HG03521 (cell line): Measurements from ENCODE around the gene EIF3C.
"Not testable (repeated sequence)": the region's sequence is repeated elsewhere in the genome, so short reads cannot be mapped to it uniquely, and the experiment has no call there.

Experiments used
- ATAC-seq: cut with Tn5 transposase; IDR thresholded peaks from one replicate; pipeline ENCODE4 v1.9.1; 2021; ENCODE audit warnings: mild to moderate bottlenecking, moderate library complexity; ENCODE audit not compliant: unreplicated experiment

Gene EIF3C

GRCh38 chr16:28711220-28712083 is at the start of gene EIF3C:
Gene EIF3C, plus strand, starts transcription at chr16:28711464. Its CDS starts 223 bp downstream, at chr16:28711687.
- ATAC-seq = peak; percentile 92

GRCh38 chr16:28666264-28666663 is 45.0 kb upstream of the EIF3C start:
- not testable (repeated sequence) for ATAC-seq

- ATAC-seq = not testable (repeated sequence)
These were observed 43.8 kb upstream of the EIF3C start for GRCh38 chr16:28667480-28667879.

GRCh38 chr16:28668199-28668598 is 43.1 kb upstream of the EIF3C start:
- not testable (repeated sequence) for ATAC-seq

- ATAC-seq = peak; percentile 61
These were observed 22.8 kb upstream of the EIF3C start for GRCh38 chr16:28688327-28688952.

- not testable (repeated sequence) for ATAC-seq
These were observed 21.8 kb upstream of the EIF3C start for GRCh38 chr16:28689425-28689824.

- not testable (repeated sequence) for ATAC-seq
These were observed 19.5 kb upstream of the EIF3C start for GRCh38 chr16:28691722-28692121.

GRCh38 chr16:28693257-28693950 is 17.9 kb upstream of the EIF3C start:
- ATAC-seq = not testable (repeated sequence)

GRCh38 chr16:28699792-28700191 is 11.5 kb upstream of the EIF3C start:
- ATAC-seq = not testable (repeated sequence)

- not testable (repeated sequence) for ATAC-seq
These were observed 10.9 kb upstream of the EIF3C start for GRCh38 chr16:28700349-28700748.

GRCh38 chr16:28701384-28701783 is 9.9 kb upstream of the EIF3C start:
- not testable (repeated sequence) for ATAC-seq

GRCh38 chr16:28704246-28704645 is 7.0 kb upstream of the EIF3C start:
- not testable (repeated sequence) for ATAC-seq

- ATAC-seq = not testable (repeated sequence)
These were observed 11.8 kb downstream of the EIF3C start for GRCh38 chr16:28722852-28723650.

- not testable (repeated sequence) for ATAC-seq
These were observed 20.0 kb downstream of the EIF3C start for GRCh38 chr16:28731253-28731652.

GRCh38 chr16:28732455-28733124 is 21.3 kb downstream of the EIF3C start:
- ATAC-seq = not testable (repeated sequence)

GRCh38 chr16:28739787-28740186 is 28.5 kb downstream of the EIF3C start:
- ATAC-seq = not testable (repeated sequence)

GRCh38 chr16:28740631-28741030 is 29.4 kb downstream of the EIF3C start:
- ATAC-seq = not testable (repeated sequence)

- ATAC-seq = not testable (repeated sequence)
These were observed 30.0 kb downstream of the EIF3C start for GRCh38 chr16:28741295-28741694.

- ATAC-seq = not testable (repeated sequence)
These were observed 35.5 kb downstream of the EIF3C start for GRCh38 chr16:28746618-28747350.
